Skeletal muscle satellite cell (primary cell): ENCODE measurements around the gene SBF1.

ENCODE experiments used
- H3K27me3 ChIP-seq: 2 replicates; pipeline ENCODE4 v1.7.0; 2013; ENCODE audit warnings: low read length; ENCODE audit not compliant: control insufficient read depth, insufficient read depth
- H3K36me3 ChIP-seq: 2 replicates; pipeline ENCODE4 v1.7.0; 2013; ENCODE audit warnings: mild to moderate bottlenecking, control low read depth, low read length; ENCODE audit not compliant: insufficient read depth
- H3K4me1 ChIP-seq: 2 replicates; pipeline ENCODE4 v1.7.0; 2013; ENCODE audit warnings: low read length; ENCODE audit not compliant: control insufficient read depth, insufficient read depth
- H3K4me2 ChIP-seq: 2 replicates; pipeline ENCODE4 v1.7.0; 2013; ENCODE audit warnings: mild to moderate bottlenecking, low read length
- H3K4me3 ChIP-seq: 2 replicates; pipeline ENCODE4 v1.7.0; 2013; ENCODE audit warnings: low read length
- H3K9ac ChIP-seq: 2 replicates; pipeline ENCODE4 v1.7.0; 2013; ENCODE audit warnings: mild to moderate bottlenecking, low read depth, low read length, moderate library complexity
- H3K9me3 ChIP-seq: replicated peaks from 2 replicates; pipeline ENCODE4 v1.7.0; 2013; ENCODE audit warnings: mild to moderate bottlenecking, control low read depth, low read length

The SBF1 gene

GRCh38 chr22:50468626-50469025, 6.2 kb downstream of the SBF1 start:
- Histone ChIP-seq H3K4me2 (no peak overlapping the region), H3K27me3 (no peaks in the 10 kb centered on the region), H3K9ac (no peak overlapping the region), H3K4me1 (peaks cover 35% of the 10 kb centered on the region), H3K4me3 (no peak overlapping the region), H3K36me3 (peaks cover 33% of the 10 kb centered on the region), H3K9me3 (no peaks in the 10 kb centered on the region)

GRCh38 chr22:50467773-50468440, 6.9 kb downstream of the SBF1 start:
- no peak overlapping the region for H3K4me3 ChIP-seq

GRCh38 chr22:50467341-50467740, 7.5 kb downstream of the SBF1 start:
- no peak overlapping the region for H3K4me3 ChIP-seq
- H3K36me3 ChIP-seq: peaks cover 43% of the 10 kb centered on the region

More at GRCh38 chr22:50467773-50468440, 6.9 kb downstream of the SBF1 start:
- Histone ChIP-seq H3K36me3 (peaks cover 40% of the 10 kb centered on the region), H3K4me2 (no peak overlapping the region), H3K27me3 (no peaks in the 10 kb centered on the region), H3K9me3 (no peaks in the 10 kb centered on the region), H3K4me1 (peaks cover 28% of the 10 kb centered on the region), H3K9ac (no peak overlapping the region)

GRCh38 chr22:50465066-50465930, 9.5 kb downstream of the SBF1 start:
- Histone ChIP-seq H3K9me3 (no peaks in the 10 kb centered on the region), H3K36me3 (peaks cover 58% of the 10 kb centered on the region), H3K4me1 (peaks cover 13% of the 10 kb centered on the region), H3K27me3 (no peaks in the 10 kb centered on the region), H3K4me2 (no peak overlapping the region), H3K9ac (no peak overlapping the region), H3K4me3 (no peak overlapping the region)

More at GRCh38 chr22:50467341-50467740, 7.5 kb downstream of the SBF1 start:
- H3K9me3 ChIP-seq: no peaks in the 10 kb centered on the region
- no peak overlapping the region for H3K4me2 ChIP-seq
- peaks cover 26% of the 10 kb centered on the region for H3K4me1 ChIP-seq
- H3K9ac ChIP-seq: no peak overlapping the region
- H3K27me3 ChIP-seq: no peaks in the 10 kb centered on the region

GRCh38 chr22:50464451-50464850, 10.4 kb downstream of the SBF1 start:
- Histone ChIP-seq H3K9me3 (no peaks in the 10 kb centered on the region), H3K9ac (no peak overlapping the region), H3K36me3 (peaks cover 61% of the 10 kb centered on the region), H3K4me1 (peaks cover 4% of the 10 kb centered on the region), H3K4me3 (no peak overlapping the region), H3K27me3 (no peaks in the 10 kb centered on the region), H3K4me2 (no peak overlapping the region)

- Histone ChIP-seq H3K36me3 (peaks cover 71% of the 10 kb centered on the region), H3K9ac (no peak overlapping the region), H3K4me1 (no peaks in the 10 kb centered on the region)
Measured at GRCh38 chr22:50463188-50463900, 11.5 kb downstream of the SBF1 start.

GRCh38 chr22:50461979-50462540, 12.8 kb downstream of the SBF1 start:
- no peak overlapping the region for H3K4me2 ChIP-seq
- H3K9me3 ChIP-seq: no peaks in the 10 kb centered on the region
- no peak overlapping the region for H3K9ac ChIP-seq
- H3K36me3 ChIP-seq: peaks cover 74% of the 10 kb centered on the region
- H3K27me3 ChIP-seq: no peaks in the 10 kb centered on the region
- H3K4me1 ChIP-seq: no peaks in the 10 kb centered on the region
- H3K4me3 ChIP-seq: no peak overlapping the region

More at GRCh38 chr22:50463188-50463900, 11.5 kb downstream of the SBF1 start:
- no peak overlapping the region for H3K4me3 ChIP-seq
- no peaks in the 10 kb centered on the region for H3K9me3 ChIP-seq
- no peak overlapping the region for H3K4me2 ChIP-seq
- H3K27me3 ChIP-seq: no peaks in the 10 kb centered on the region

GRCh38 chr22:50461536-50461935, 13.3 kb downstream of the SBF1 start:
- Histone ChIP-seq H3K9me3 (no peaks in the 10 kb centered on the region), H3K36me3 (peaks cover 74% of the 10 kb centered on the region), H3K9ac (no peak overlapping the region), H3K4me3 (no peak overlapping the region), H3K4me1 (no peaks in the 10 kb centered on the region), H3K27me3 (no peaks in the 10 kb centered on the region), H3K4me2 (no peak overlapping the region)

- no peaks in the 10 kb centered on the region for H3K9me3 ChIP-seq
- H3K27me3 ChIP-seq: no peaks in the 10 kb centered on the region
- no peak overlapping the region for H3K4me2 ChIP-seq
- H3K4me3 ChIP-seq: no peak overlapping the region
- no peaks in the 10 kb centered on the region for H3K4me1 ChIP-seq
- H3K9ac ChIP-seq: no peak overlapping the region
- peaks cover 69% of the 10 kb centered on the region for H3K36me3 ChIP-seq
Measured at GRCh38 chr22:50460938-50461337, 13.9 kb downstream of the SBF1 start.

GRCh38 chr22:50459496-50460140, 15.2 kb downstream of the SBF1 start:
- Histone ChIP-seq H3K4me3 (no peak overlapping the region), H3K9me3 (no peaks in the 10 kb centered on the region), H3K4me2 (no peak overlapping the region), H3K27me3 (no peaks in the 10 kb centered on the region), H3K36me3 (peaks cover 64% of the 10 kb centered on the region), H3K4me1 (no peaks in the 10 kb centered on the region), H3K9ac (no peak overlapping the region)

GRCh38 chr22:50459016-50459415, 15.8 kb downstream of the SBF1 start:
- no peak overlapping the region for H3K4me2 ChIP-seq
- H3K4me1 ChIP-seq: no peaks in the 10 kb centered on the region
- no peaks in the 10 kb centered on the region for H3K27me3 ChIP-seq
- peaks cover 65% of the 10 kb centered on the region for H3K36me3 ChIP-seq
- H3K4me3 ChIP-seq: no peak overlapping the region
- H3K9me3 ChIP-seq: no peaks in the 10 kb centered on the region
- H3K9ac ChIP-seq: no peak overlapping the region
